Colonic mucosa (tissue), 4 donors: Measurements from ENCODE around the gene KIAA2012. TPM values are rescaled to one million over a fixed set of nuclear protein-coding genes. Genes with fewer than 3 reads are reported as not detected.

Experiments
- DNase-seq: peaks from one replicate; pipeline ENCODE4 v3.0.0-alpha.2; 2020
- H3K27ac ChIP-seq: fragments of 200-600 bp; one replicate; pipeline ENCODE4 v1.8.0; 2021
- H3K27me3 ChIP-seq: fragments of 200-600 bp; one replicate; pipeline ENCODE4 v1.8.0; 2021
- H3K36me3 ChIP-seq: fragments of 200-600 bp; one replicate; pipeline ENCODE4 v1.8.0; 2021
- H3K4me1 ChIP-seq: fragments of 200-600 bp; one replicate; pipeline ENCODE4 v1.8.0; 2021; ENCODE audit warnings: mild to moderate bottlenecking
- H3K4me3 ChIP-seq: fragments of 200-600 bp; one replicate; pipeline ENCODE4 v1.8.0; 2021
- H3K9ac ChIP-seq, 2 donors: one replicate each; pipeline ENCODE4 v1.7.0; 2013; ENCODE audit warnings: control low read depth in 2 of 2, low read depth in 2 of 2, low read length in 2 of 2
- H3K9me3 ChIP-seq: fragments of 200-600 bp; one replicate; pipeline ENCODE4 v1.8.0; 2021
- CTCF ChIP-seq: fragments of 200-600 bp; IDR thresholded peaks from one replicate; pipeline ENCODE4 v1.8.0; 2022; ENCODE audit warnings: antibody characterized with exemption, mild to moderate bottlenecking
- intact Hi-C: fragments of 100-400 bp; cut with DNase I; formaldehyde crosslinking; loops from one replicate; pipeline ENCODE4 v1.14.1; 2022
- total RNA-seq, 2 donors: library from RNA; stranded (reverse); fragmentation: NEBNext Ultra II Directional in 1 of 2; extraction: Animal tissue kit (Norgen Biotek cat#: 25700) in 1 of 2; gene quantifications; one replicate each; pipeline ENCODE4 v1.2.1, GENCODE V29; 2021
- donor health status: healthy.
- donor health status: DM: no; HTN: no; CAD: no.
- donor health status: DM: no; HTN: no; CAD: no.

The KIAA2012 gene
- total RNA-seq, 2 donors from 2014 or later: not detected

- no peak overlapping the region for H3K9ac ChIP-seq
- H3K4me1 ChIP-seq: peaks cover 5% of the 10 kb centered on the region
- intact Hi-C loops: no loop called here
- no peak overlapping the region for H3K27ac ChIP-seq
- TF ChIP-seq CTCF: no peak
- no peaks in the 10 kb centered on the region for H3K27me3 ChIP-seq
- H3K36me3 ChIP-seq: no peaks in the 10 kb centered on the region
- DNase-seq: no peak
- H3K9me3 ChIP-seq: no peaks in the 10 kb centered on the region
- H3K4me3 ChIP-seq: no peak overlapping the region
Observed at GRCh38 chr2:202067589-202067988, 5.5 kb upstream of the KIAA2012 start.

- TF ChIP-seq CTCF: no peak
- Histone ChIP-seq H3K4me3 (no peak overlapping the region), H3K9me3 (no peaks in the 10 kb centered on the region), H3K27me3 (no peaks in the 10 kb centered on the region), H3K36me3 (no peaks in the 10 kb centered on the region), H3K4me1 (peaks cover 5% of the 10 kb centered on the region), H3K27ac (peak overlapping the region; percentile 0), H3K9ac (peak overlapping the region in 1 of 2 donors; percentile 48)
- intact Hi-C loops: no loop called here
- DNase-seq: peak; percentile 74
Observed at GRCh38 chr2:202069170-202070067, 3.6 kb upstream of the KIAA2012 start.

DNA sequence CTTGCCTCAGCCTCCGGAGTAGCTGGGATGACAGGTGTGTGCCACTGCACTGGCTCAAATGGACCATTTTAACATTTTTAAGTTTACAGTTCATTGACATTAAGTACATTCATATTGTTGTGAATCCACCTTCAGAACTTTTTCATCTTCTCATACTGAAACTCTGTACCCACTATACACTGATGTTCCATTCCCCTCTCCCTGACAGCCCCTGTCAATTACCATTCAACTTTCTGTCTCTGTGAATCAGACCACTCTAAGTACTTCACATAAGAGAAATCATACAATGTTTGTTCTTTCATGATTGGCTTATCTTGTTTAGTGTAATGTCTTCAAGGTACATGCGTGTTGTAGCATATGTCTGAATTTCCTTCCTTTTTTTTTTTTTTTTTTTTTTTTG lies 1.9 kb upstream of the KIAA2012 start:
- no peak for TF ChIP-seq CTCF
- intact Hi-C loops: no loop called here
- Histone ChIP-seq H3K4me3 (no peak overlapping the region), H3K27me3 (no peaks in the 10 kb centered on the region), H3K4me1 (peaks cover 5% of the 10 kb centered on the region), H3K9me3 (no peaks in the 10 kb centered on the region), H3K27ac (no peak overlapping the region), H3K36me3 (no peaks in the 10 kb centered on the region), H3K9ac (no peak overlapping the region)
- DNase-seq: no peak

- TF ChIP-seq CTCF: no peak
- Histone ChIP-seq H3K4me1 (peaks cover 5% of the 10 kb centered on the region), H3K36me3 (no peaks in the 10 kb centered on the region), H3K9ac (no peak overlapping the region), H3K27ac (no peak overlapping the region), H3K4me3 (no peak overlapping the region), H3K9me3 (no peaks in the 10 kb centered on the region), H3K27me3 (no peaks in the 10 kb centered on the region)
- intact Hi-C loops: no loop called here
- no peak for DNase-seq
Observed at GRCh38 chr2:202072226-202072625, 829 bp upstream of the KIAA2012 start.

GRCh38 chr2:202074324-202074723 lies 1.3 kb downstream of the KIAA2012 start:
- DNase-seq: no peak
- TF ChIP-seq CTCF: no peak
- no peaks in the 10 kb centered on the region for H3K36me3 ChIP-seq
- no peak overlapping the region for H3K4me3 ChIP-seq
- peaks cover 5% of the 10 kb centered on the region for H3K4me1 ChIP-seq
- no peaks in the 10 kb centered on the region for H3K27me3 ChIP-seq
- intact Hi-C loops: no loop called here
- H3K27ac ChIP-seq: no peak overlapping the region
- H3K9ac ChIP-seq: no peak overlapping the region
- no peaks in the 10 kb centered on the region for H3K9me3 ChIP-seq
